ENCODE results near the gene CDH16.
"Not testable (repeated sequence)": the region's sequence is repeated elsewhere in the genome, so short reads cannot be mapped to it uniquely, and the experiment has no call there.

Gene CDH16

GRCh38 chr16:66910175-66910940 is 8.3 kb downstream of the CDH16 start:
- no peak for DNase-seq (ENCODE audit: low read depth in 2 of 2)

- DNase-seq (ENCODE audit: low read depth in 2 of 2) = no peak
Measured at GRCh38 chr16:66908762-66909559, 9.7 kb downstream of the CDH16 start.

GRCh38 chr16:66908116-66908515 is 10.6 kb downstream of the CDH16 start:
- no peak for DNase-seq (ENCODE audit: low read depth in 2 of 2)

DNA sequence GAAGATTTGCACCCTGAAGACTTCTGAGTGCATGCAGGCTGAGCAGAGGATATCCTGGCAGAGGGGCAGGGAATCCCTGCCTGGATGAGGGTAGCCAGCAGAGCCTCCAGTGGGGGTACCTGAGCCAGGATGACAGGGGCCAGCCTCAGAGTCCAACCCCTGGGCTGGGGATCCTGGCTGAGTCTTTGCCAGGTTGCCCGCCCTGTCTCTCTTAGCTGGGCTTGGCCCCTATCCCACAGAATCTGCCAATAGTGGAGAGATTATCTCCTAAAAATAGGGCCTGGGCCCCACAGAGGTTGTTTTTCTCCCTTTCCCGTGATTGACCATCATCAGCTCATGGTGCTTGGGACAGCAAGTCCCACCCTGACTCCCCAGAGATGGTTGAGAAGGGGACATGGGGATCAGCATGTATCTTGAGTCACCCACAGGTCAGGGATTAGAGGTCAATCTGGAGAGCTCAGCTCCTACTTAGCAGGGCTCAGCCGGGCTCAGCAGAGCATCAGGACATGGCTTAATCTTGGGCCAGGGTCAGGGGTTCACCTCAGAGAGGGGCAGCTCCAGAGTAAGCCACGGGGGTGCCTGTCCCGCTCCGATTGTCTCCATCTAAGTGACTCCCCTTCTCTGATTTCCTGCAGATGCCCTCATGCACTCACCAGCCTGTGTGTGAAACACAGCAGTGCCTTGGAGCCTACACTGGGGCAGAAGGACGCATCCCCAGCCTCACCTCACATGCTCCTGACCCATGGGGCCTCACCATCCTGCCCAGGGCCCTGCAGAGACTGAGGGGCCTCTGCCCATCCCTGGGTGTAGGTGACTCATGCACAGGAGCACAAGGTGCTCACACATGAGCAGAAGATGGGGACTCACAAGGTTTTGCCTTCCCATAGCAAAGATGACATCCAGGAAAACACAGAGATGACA is 11.5 kb downstream of the CDH16 start:
- DNase-seq (ENCODE audit: low read depth in 2 of 2) = no peak

- no peak for DNase-seq (ENCODE audit: low read depth in 2 of 2)
Measured at GRCh38 chr16:66905633-66906539, 12.8 kb downstream of the CDH16 start.

- DNase-seq (ENCODE audit: low read depth in 2 of 2) = no peak
Measured at GRCh38 chr16:66904846-66905632, 13.6 kb downstream of the CDH16 start.

GRCh38 chr16:66904428-66904845 is 14.2 kb downstream of the CDH16 start:
- no peak for DNase-seq (ENCODE audit: low read depth in 2 of 2)

GRCh38 chr16:66903544-66904427 is 14.9 kb downstream of the CDH16 start:
- no peak for DNase-seq (ENCODE audit: low read depth in 2 of 2)

- no peak for DNase-seq (ENCODE audit: low read depth in 2 of 2)
Measured at GRCh38 chr16:66902648-66903543, 15.8 kb downstream of the CDH16 start.

DNA sequence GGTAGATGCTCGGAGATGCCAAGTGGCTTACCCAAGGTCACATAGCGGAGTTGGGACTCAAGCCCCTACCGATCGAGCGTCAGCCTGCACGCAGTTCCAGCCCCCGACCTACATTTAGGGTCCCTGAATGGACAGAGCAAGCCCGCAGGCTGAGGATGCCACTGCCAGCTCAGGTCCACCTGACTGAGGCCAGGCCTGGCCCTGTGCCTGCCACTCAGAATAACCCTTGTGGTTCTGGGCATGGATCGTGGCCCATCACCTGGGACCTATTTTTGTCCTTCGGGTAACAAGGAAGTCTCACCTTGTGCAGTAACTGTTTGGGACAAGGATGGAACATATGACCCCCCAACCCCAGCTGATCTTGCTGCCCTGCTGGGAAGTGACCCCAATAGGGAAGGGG is 17.1 kb downstream of the CDH16 start:
- no peak for DNase-seq (ENCODE audit: low read depth in 2 of 2)

DNA sequence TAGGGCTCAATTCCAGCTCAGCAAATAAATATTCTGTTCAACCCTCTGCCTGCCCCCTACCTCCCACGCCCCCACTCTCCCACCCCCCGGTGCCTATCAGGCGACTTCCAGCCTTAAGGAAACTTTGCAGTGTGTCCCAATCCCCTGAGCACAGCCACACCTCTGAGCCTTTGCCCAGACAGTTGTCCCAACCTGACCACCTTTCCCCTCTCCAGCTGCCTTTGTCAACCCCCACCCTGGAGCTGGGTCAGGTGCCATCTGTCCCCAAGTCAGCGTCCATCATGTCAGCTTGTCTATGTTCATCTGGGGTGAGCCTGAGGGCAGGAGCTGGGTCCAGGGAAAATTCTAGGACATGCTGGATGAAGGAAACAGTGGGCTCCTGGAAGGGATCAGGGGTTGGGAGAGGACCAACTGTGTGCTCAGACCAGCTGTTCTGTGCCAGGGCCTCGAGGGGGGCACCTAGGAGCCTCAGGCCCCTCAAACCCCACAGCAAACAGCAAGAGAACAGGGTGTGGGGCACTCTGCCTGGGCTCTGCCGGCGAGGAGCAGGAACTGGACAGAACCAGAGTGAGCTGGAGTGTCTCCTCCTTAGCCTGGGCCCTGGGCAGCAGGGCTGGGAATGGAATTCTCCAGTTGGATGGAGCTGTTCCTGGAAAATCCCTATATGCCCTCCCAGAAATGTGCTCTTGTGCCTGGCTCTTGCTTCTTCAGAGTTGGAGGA is 17.8 kb downstream of the CDH16 start:
- no peak for DNase-seq (ENCODE audit: low read depth in 2 of 2)

DNA sequence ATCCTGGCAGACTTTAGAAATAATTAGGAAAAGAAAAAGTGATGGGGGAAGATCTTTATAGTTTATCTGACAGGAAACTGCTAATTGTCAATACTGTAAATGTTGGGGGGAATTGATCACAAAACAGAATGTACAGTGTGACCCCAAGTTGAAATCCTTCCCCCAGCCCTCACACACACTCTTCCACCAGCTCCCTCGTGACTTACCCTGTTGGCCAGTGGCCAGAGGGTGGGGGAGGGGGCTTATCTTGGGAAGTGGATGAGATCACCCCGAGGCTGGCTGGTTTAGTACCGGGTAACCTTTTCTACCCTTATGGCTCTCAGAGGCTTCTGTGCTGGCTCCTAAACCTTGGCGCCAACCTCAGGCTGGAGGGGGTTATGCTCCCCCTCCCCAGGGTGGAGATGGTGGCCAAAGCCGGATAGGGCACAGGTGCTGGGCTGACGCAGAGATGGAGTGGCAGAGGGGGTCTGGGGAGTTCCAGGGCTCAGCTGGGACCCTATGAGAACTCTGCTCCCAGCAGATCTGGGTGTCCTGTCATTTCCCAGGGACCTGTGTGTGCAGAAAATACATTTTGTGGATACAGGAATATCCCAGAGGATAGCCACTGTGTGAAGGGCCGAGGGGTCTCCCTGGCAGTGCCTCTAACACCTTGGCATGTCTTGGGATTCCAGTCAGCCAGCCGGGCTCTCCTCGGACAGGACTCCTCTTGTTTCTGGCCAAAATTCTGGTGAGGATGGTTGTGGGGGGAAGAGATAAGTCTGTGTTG is 18.6 kb downstream of the CDH16 start:
- no peak for DNase-seq (ENCODE audit: low read depth in 2 of 2)

- DNase-seq (ENCODE audit: low read depth in 2 of 2) = no peak
Measured at GRCh38 chr16:66899310-66899944, 19.3 kb downstream of the CDH16 start.

DNA sequence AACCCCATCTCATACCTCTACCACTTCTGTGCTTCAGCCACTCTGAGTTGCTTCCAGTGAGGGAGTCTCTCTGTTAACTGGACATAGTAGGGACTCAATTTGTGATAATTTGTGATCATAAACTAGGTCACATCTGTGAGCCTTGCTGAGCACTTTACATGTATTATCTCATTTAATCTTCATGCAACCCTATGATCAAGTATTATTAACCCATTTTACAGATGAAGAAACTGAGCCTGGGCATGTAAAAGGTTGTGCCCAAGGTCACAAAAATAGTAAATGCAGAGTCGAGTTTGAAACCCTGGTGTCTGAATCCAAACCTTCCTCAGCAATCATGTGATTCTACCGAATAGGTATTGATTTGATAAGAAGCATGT is 19.8 kb downstream of the CDH16 start:
- no peak for DNase-seq (ENCODE audit: low read depth in 2 of 2)

DNA sequence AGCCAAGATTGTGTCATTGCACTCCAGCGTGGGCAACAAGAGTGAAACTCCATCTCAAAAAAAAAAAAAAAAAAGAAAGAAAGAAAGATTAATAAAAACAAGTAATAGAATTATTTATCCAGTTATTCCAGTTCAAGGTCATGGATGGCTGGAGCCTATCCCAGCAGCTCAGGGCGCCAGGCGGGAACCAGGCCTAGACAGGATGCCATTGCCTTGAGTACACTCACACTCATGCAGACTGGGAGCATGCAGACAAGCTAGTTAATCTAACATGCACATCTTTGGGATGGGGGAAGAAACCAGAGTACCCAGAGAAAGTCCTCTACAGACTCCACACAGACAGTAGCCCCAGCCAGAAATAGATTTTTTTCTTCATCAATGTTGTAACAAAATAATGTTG is 20.5 kb downstream of the CDH16 start:
- no peak for DNase-seq (ENCODE audit: low read depth in 2 of 2)

DNA sequence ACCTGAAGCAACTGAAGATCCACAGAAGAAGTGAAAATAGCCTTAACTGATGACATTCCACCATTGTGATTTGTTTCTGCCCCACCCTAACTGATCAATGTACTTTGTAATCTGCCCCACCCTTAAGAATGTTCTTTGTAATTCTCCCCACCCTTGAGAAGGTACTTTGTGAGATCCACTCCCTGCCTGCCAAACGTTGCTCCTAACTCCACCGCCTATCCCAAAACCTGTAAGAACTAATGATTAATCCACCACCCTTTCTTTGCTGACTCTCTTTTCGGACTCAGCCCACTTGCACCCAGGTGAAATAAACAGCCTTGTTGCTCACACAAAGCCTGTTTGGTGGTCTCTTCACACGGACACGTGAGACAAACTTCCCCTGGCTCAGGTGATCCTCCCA is 22.0 kb downstream of the CDH16 start:
- not testable (repeated sequence) for DNase-seq (ENCODE audit: low read depth in 2 of 2)

All from stimulated activated CD8-positive, alpha-beta memory T cell treated with anti-CD3 and anti-CD28 coated beads, Interleukin-15, amount 100 ng/mL, for 48 hours (primary cell).